WERI-Rb-1 (cell line): Measurements from ENCODE around the gene TNFRSF8.
A peak's percentile ranks its signal among the peaks of the same experiment; 100 is the strongest.

ENCODE experiments used
- DNase-seq: peaks from one replicate; pipeline ENCODE4 v3.0.0-alpha.2; 2020
- H3K27ac ChIP-seq: fragments of 250-450 bp; sonication (Bioruptor Pico); 2 replicates; pipeline ENCODE4 v1.5.1; 2020; ENCODE audit warnings: mild to moderate bottlenecking, moderate library complexity
- H3K27me3 ChIP-seq: fragments of 250-450 bp; sonication (Bioruptor Pico); 2 replicates; pipeline ENCODE4 v1.5.1; 2021; ENCODE audit warnings: mild to moderate bottlenecking, low read depth, moderate library complexity; ENCODE audit not compliant: insufficient read depth, severe bottlenecking
- H3K36me3 ChIP-seq: fragments of 250-450 bp; sonication (Bioruptor Pico); 2 replicates; pipeline ENCODE4 v1.5.1; 2020; ENCODE audit warnings: mild to moderate bottlenecking, moderate library complexity
- H3K4me3 ChIP-seq: 2 replicates; pipeline ENCODE4 v1.5.1; 2011; ENCODE audit warnings: low read depth, mild to moderate bottlenecking, control low read depth, low read length
- H3K9me3 ChIP-seq: fragments of 250-450 bp; sonication (Bioruptor Pico); 2 replicates; pipeline ENCODE4 v1.5.1; 2021; ENCODE audit warnings: mild to moderate bottlenecking, moderate library complexity; ENCODE audit not compliant: severe bottlenecking
- CTCF ChIP-seq: IDR thresholded peaks from 2 replicates; pipeline ENCODE4 v1.5.1; 2011; ENCODE audit warnings: low read depth, mild to moderate bottlenecking, control low read depth, inconsistent platforms, low read length

Gene TNFRSF8

GRCh38 chr1:12114340-12114683 lies 51.2 kb downstream of the TNFRSF8 start:
- DNase-seq: no peak
- H3K9me3 ChIP-seq: no peaks in the 10 kb centered on the region
- no peaks in the 10 kb centered on the region for H3K27me3 ChIP-seq
- H3K4me3 ChIP-seq: no peak overlapping the region
- H3K27ac ChIP-seq: no peak overlapping the region
- TF ChIP-seq CTCF: no peak
- H3K36me3 ChIP-seq: no peaks in the 10 kb centered on the region

- Histone ChIP-seq H3K36me3 (no peaks in the 10 kb centered on the region), H3K9me3 (no peaks in the 10 kb centered on the region), H3K27ac (no peak overlapping the region), H3K27me3 (no peaks in the 10 kb centered on the region), H3K4me3 (no peak overlapping the region)
- TF ChIP-seq CTCF: no peak
- no peak for DNase-seq
These were observed 51.8 kb downstream of the TNFRSF8 start for GRCh38 chr1:12114916-12115315.

- H3K4me3 ChIP-seq: no peak overlapping the region
- no peak for TF ChIP-seq CTCF
- no peaks in the 10 kb centered on the region for H3K9me3 ChIP-seq
- DNase-seq: no peak
- H3K36me3 ChIP-seq: no peaks in the 10 kb centered on the region
- peaks cover 26% of the 10 kb centered on the region for H3K27me3 ChIP-seq
- H3K27ac ChIP-seq: no peak overlapping the region
These were observed 58.3 kb downstream of the TNFRSF8 start for GRCh38 chr1:12121212-12122003.

GRCh38 chr1:12123172-12123571 lies 60.1 kb downstream of the TNFRSF8 start:
- no peak overlapping the region for H3K4me3 ChIP-seq
- no peak overlapping the region for H3K27ac ChIP-seq
- no peaks in the 10 kb centered on the region for H3K36me3 ChIP-seq
- TF ChIP-seq CTCF: no peak
- peaks cover 26% of the 10 kb centered on the region for H3K27me3 ChIP-seq
- DNase-seq: no peak
- no peaks in the 10 kb centered on the region for H3K9me3 ChIP-seq

- peak; percentile 54 for DNase-seq
- Histone ChIP-seq H3K36me3 (no peaks in the 10 kb centered on the region), H3K27ac (no peak overlapping the region), H3K27me3 (peaks cover 26% of the 10 kb centered on the region), H3K4me3 (no peak overlapping the region), H3K9me3 (no peaks in the 10 kb centered on the region)
- peak; percentile 78 for TF ChIP-seq CTCF
These were observed 61.8 kb downstream of the TNFRSF8 start for GRCh38 chr1:12124693-12125421.
